ENCODE measurements around the gene CRLF2.

DNA sequence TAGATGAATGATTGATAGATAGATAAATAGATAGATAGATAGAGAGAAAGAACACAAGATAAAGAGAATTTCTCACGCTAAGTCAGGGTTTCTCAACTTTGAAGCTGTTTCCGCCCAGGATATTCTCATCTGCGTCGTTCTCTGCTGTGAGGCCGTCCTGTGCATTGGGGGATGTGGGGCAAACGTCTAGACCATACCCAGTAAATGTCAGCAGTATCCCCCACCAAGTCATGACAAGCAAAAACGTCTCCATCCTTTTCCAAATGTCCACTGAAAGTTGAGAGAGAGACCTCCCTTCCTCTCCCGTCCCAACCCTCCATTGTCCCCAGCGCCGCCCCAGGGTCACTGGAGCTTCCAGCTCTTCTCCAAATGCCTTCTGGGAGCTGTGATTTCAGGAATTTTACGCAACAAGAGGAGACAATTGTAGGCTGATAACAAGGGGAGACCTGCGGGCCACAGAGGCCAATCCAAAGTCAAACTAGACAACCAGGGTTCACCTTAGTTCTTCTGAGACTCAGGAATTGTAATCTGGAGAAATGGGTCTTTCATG lies 8.9 kb upstream of the CRLF2 start:
- TF ChIP-seq, protein P1, sequence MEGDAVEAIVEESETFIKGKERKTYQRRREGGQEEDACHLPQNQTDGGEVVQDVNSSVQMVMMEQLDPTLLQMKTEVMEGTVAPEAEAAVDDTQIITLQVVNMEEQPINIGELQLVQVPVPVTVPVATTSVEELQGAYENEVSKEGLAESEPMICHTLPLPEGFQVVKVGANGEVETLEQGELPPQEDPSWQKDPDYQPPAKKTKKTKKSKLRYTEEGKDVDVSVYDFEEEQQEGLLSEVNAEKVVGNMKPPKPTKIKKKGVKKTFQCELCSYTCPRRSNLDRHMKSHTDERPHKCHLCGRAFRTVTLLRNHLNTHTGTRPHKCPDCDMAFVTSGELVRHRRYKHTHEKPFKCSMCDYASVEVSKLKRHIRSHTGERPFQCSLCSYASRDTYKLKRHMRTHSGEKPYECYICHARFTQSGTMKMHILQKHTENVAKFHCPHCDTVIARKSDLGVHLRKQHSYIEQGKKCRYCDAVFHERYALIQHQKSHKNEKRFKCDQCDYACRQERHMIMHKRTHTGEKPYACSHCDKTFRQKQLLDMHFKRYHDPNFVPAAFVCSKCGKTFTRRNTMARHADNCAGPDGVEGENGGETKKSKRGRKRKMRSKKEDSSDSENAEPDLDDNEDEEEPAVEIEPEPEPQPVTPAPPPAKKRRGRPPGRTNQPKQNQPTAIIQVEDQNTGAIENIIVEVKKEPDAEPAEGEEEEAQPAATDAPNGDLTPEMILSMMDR (IDR thresholded peaks at IDR 0.05) = no peak
- no peak for TF ChIP-seq POLR2A (IDR thresholded peaks at IDR 0.05)
